AG20443 (cell line): ENCODE results near the gene SSBP3.
"Not testable (repeated sequence)": the region's sequence is repeated elsewhere in the genome, so short reads cannot be mapped to it uniquely, and the experiment has no call there.

Experiments
- DNase-seq: peaks from one replicate; pipeline ENCODE4 v3.0.0; 2012; ENCODE audit warnings: low spot score, mixed read lengths

The SSBP3 gene

GRCh38 chr1:54391450-54392209 lies 14.6 kb downstream of the SSBP3 start:
- no peak for DNase-seq

- peak; percentile 54 for DNase-seq
Observed at GRCh38 chr1:54390655-54391054, 15.5 kb downstream of the SSBP3 start.

GRCh38 chr1:54389608-54390007 lies 16.6 kb downstream of the SSBP3 start:
- DNase-seq, result not testable (repeated sequence)

- DNase-seq, result no peak
Observed at GRCh38 chr1:54387419-54387818, 18.8 kb downstream of the SSBP3 start.

GRCh38 chr1:54385727-54386022 lies 20.5 kb downstream of the SSBP3 start:
- no peak for DNase-seq

GRCh38 chr1:54384918-54385726 lies 21.1 kb downstream of the SSBP3 start:
- peak; percentile 62 for DNase-seq

GRCh38 chr1:54384471-54384870 lies 21.7 kb downstream of the SSBP3 start:
- no peak for DNase-seq

- no peak for DNase-seq
Observed at GRCh38 chr1:54381524-54381923, 24.7 kb downstream of the SSBP3 start.

- no peak for DNase-seq
Observed at GRCh38 chr1:54380290-54380882, 25.8 kb downstream of the SSBP3 start.

GRCh38 chr1:54379555-54380289 lies 26.5 kb downstream of the SSBP3 start:
- DNase-seq, result peak; percentile 25

- no peak for DNase-seq
Observed at GRCh38 chr1:54378874-54379554, 27.2 kb downstream of the SSBP3 start.

- no peak for DNase-seq
Observed at GRCh38 chr1:54378157-54378873, 27.9 kb downstream of the SSBP3 start.

GRCh38 chr1:54377040-54377691 lies 29.0 kb downstream of the SSBP3 start:
- no peak for DNase-seq

GRCh38 chr1:54376430-54377039 lies 29.7 kb downstream of the SSBP3 start:
- no peak for DNase-seq

GRCh38 chr1:54375712-54376429 lies 30.3 kb downstream of the SSBP3 start:
- DNase-seq, result no peak

GRCh38 chr1:54375298-54375697 lies 30.9 kb downstream of the SSBP3 start:
- no peak for DNase-seq

GRCh38 chr1:54374766-54375165 lies 31.4 kb downstream of the SSBP3 start:
- no peak for DNase-seq

GRCh38 chr1:54372978-54373377 lies 33.2 kb downstream of the SSBP3 start:
- no peak for DNase-seq

- DNase-seq, result no peak
Observed at GRCh38 chr1:54371942-54372275, 34.3 kb downstream of the SSBP3 start.
